Liver (tissue), 9 donors: Measurements from ENCODE around the gene EMP2. TPM values are rescaled to one million over a fixed set of nuclear protein-coding genes. Genes with fewer than 3 reads are reported as not detected.

Experiments
- DNase-seq: peaks from one replicate; pipeline ENCODE4 v3.0.0-alpha.2; 2017; ENCODE audit warnings: low spot score
- H3K27ac ChIP-seq, 2 donors: one replicate each; pipeline ENCODE4 v1.7.0; 2013; ENCODE audit warnings: inconsistent platforms in 2 of 2, low read length in 2 of 2, control low read depth in 1 of 2, low read depth in 1 of 2, mild to moderate bottlenecking in 1 of 2
- H3K27me3 ChIP-seq, 4 donors: one replicate each; pipeline versions ENCODE4 v1.6.1 to v1.7.0; 2013; ENCODE audit warnings: low read length in 3 of 4, inconsistent platforms in 1 of 4, mild to moderate bottlenecking in 1 of 4, moderate library complexity in 1 of 4; ENCODE audit not compliant: control insufficient read depth in 4 of 4, insufficient read depth in 4 of 4
- H3K36me3 ChIP-seq, 4 donors: one replicate each; pipeline versions ENCODE4 v1.6.1 to v1.7.0; 2013; ENCODE audit warnings: low read length in 3 of 4, mild to moderate bottlenecking in 3 of 4, low read depth in 1 of 4, moderate library complexity in 1 of 4; ENCODE audit not compliant: control insufficient read depth in 4 of 4, insufficient read depth in 3 of 4
- H3K4me1 ChIP-seq, 4 donors: one replicate each; pipeline versions ENCODE4 v1.6.1 to v1.7.0; 2013; ENCODE audit warnings: low read length in 3 of 4, mild to moderate bottlenecking in 3 of 4, moderate library complexity in 1 of 4; ENCODE audit not compliant: control insufficient read depth in 4 of 4, insufficient read depth in 4 of 4
- H3K4me3 ChIP-seq, 3 donors: one replicate each; pipeline versions ENCODE4 v1.6.1 to v1.7.0; 2013; ENCODE audit warnings: low read length in 3 of 3, control low read depth in 1 of 3, low read depth in 1 of 3, mild to moderate bottlenecking in 1 of 3
- H3K9ac ChIP-seq, 2 donors: one replicate each; pipeline ENCODE4 v1.7.0; 2013; ENCODE audit warnings: low read length in 2 of 2, mild to moderate bottlenecking in 2 of 2, moderate library complexity in 2 of 2, control low read depth in 1 of 2, low read depth in 1 of 2
- H3K9me3 ChIP-seq, 4 donors: one replicate each; pipeline versions ENCODE4 v1.6.1 to v1.7.0; 2013; ENCODE audit warnings: low read length in 3 of 4; ENCODE audit not compliant: control insufficient read depth in 4 of 4
- EGR1 ChIP-seq, 2 donors: IDR thresholded peaks; 2 replicates each; pipeline ENCODE4 v1.6.1; 2016 to 2018; ENCODE audit warnings: antibody characterized with exemption in 2 of 2, low read depth in 2 of 2
- FOXA1 ChIP-seq: IDR thresholded peaks from 2 replicates; pipeline ENCODE4 v1.6.1; 2016; ENCODE audit warnings: antibody characterized with exemption
- FOXA2 ChIP-seq: IDR thresholded peaks from 2 replicates; pipeline ENCODE4 v1.6.1; 2016; ENCODE audit warnings: antibody characterized with exemption
- GABPA ChIP-seq, 2 donors: IDR thresholded peaks in 1 of 2; conservative IDR thresholded peaks in 1 of 2; 2 replicates each; pipeline ENCODE4 v1.6.1; 2016; ENCODE audit warnings: antibody characterized with exemption in 2 of 2, mild to moderate bottlenecking in 1 of 2, moderate library complexity in 1 of 2
- HNF4A ChIP-seq, 2 donors: conservative IDR thresholded peaks; 2 replicates each; pipeline ENCODE4 v1.6.1; 2016; ENCODE audit warnings: antibody characterized with exemption in 2 of 2, mild to moderate bottlenecking in 2 of 2
- HNF4G ChIP-seq: IDR thresholded peaks from 2 replicates; pipeline ENCODE4 v1.6.1; 2016; ENCODE audit warnings: antibody characterized with exemption
- JUND ChIP-seq, 2 donors: IDR thresholded peaks; 2 replicates each; pipeline ENCODE4 v1.6.1; 2016; ENCODE audit warnings: antibody characterized with exemption in 2 of 2
- NR2F2 ChIP-seq: IDR thresholded peaks from 2 replicates; pipeline ENCODE4 v1.6.1; 2016; ENCODE audit warnings: antibody characterized with exemption
- RAD21 ChIP-seq, 2 donors: IDR thresholded peaks; 2 replicates each; pipeline ENCODE4 v1.6.1; 2016; ENCODE audit warnings: antibody characterized with exemption in 2 of 2, mild to moderate bottlenecking in 2 of 2
- RXRA ChIP-seq, 2 donors: IDR thresholded peaks; 2 replicates each; pipeline ENCODE4 v1.6.1; 2017 to 2018; ENCODE audit warnings: antibody characterized with exemption in 2 of 2, mild to moderate bottlenecking in 1 of 2
- SP1 ChIP-seq: IDR thresholded peaks from 2 replicates; pipeline ENCODE4 v1.6.1; 2018; ENCODE audit warnings: antibody characterized with exemption, mild to moderate bottlenecking
- TAF1 ChIP-seq: conservative IDR thresholded peaks from 2 replicates; pipeline ENCODE4 v1.6.1; 2016; ENCODE audit warnings: antibody characterized with exemption, mild to moderate bottlenecking
- YY1 ChIP-seq: IDR thresholded peaks from 2 replicates; pipeline ENCODE4 v1.6.1; 2016; ENCODE audit warnings: antibody characterized with exemption, mild to moderate bottlenecking
- WGBS: extraction: QIAGEN DNeasy Blood & Tissue Kit; methylation state at CpG from one replicate; pipeline ENCODE4 v1.1.7; 2013; 5-methylcytosine and 5-hydroxymethylcytosine counted together
- polyA plus RNA-seq, 2 donors: library from polyadenylated mRNA; stranded (reverse) in 1 of 2; unstranded in 1 of 2; fragments of 200-250 nt in 1 of 2; fragments of >200 nt in 1 of 2; fragmentation: Nextera tagmentation in 1 of 2; extraction: Ambion mirVana in 1 of 2; gene quantifications; one replicate each; pipeline versions ENCODE4 v1.2.1 to v1.2.3, GENCODE V29; 2013 to 2015
- total RNA-seq, 2 donors: library from RNA; depleted of rRNA; stranded (reverse); fragments of >200 nt; gene quantifications; one replicate each; pipeline ENCODE4 v1.2.3, GENCODE V29; 2014
- TF ChIP-seq, protein P1 (sequence below): IDR thresholded peaks from 2 replicates; pipeline ENCODE4 v1.6.1; 2016; ENCODE audit warnings: antibody characterized with exemption, mild to moderate bottlenecking
- TF ChIP-seq, protein P2 (sequence below): IDR thresholded peaks from 2 replicates; pipeline ENCODE4 v1.6.1; 2016; ENCODE audit warnings: antibody characterized with exemption
- TF ChIP-seq, protein P3 (sequence below): IDR thresholded peaks from 2 replicates; pipeline ENCODE4 v1.6.1; 2016; ENCODE audit warnings: antibody characterized with exemption
- TF ChIP-seq, protein P4 (sequence below): fragments of 150-350 bp; IDR thresholded peaks from 2 replicates; pipeline ENCODE4 v1.5.1; 2017; ENCODE audit warnings: improper control_type of control experiment, low read depth, low read length; ENCODE audit not compliant: missing input control
- TF ChIP-seq, protein P5 (sequence below): IDR thresholded peaks from 2 replicates; pipeline ENCODE4 v1.6.1; 2016; ENCODE audit warnings: antibody characterized with exemption
- donor health status: healthy.
- donor health status: healthy.
- donor health status: healthy.
- donor health status: healthy.
- donor health status: healthy.

EMP2 gene
- total and polyA plus RNA-seq, 4 donors: 6.2 to 138 (median 66.7) TPM

DNA sequence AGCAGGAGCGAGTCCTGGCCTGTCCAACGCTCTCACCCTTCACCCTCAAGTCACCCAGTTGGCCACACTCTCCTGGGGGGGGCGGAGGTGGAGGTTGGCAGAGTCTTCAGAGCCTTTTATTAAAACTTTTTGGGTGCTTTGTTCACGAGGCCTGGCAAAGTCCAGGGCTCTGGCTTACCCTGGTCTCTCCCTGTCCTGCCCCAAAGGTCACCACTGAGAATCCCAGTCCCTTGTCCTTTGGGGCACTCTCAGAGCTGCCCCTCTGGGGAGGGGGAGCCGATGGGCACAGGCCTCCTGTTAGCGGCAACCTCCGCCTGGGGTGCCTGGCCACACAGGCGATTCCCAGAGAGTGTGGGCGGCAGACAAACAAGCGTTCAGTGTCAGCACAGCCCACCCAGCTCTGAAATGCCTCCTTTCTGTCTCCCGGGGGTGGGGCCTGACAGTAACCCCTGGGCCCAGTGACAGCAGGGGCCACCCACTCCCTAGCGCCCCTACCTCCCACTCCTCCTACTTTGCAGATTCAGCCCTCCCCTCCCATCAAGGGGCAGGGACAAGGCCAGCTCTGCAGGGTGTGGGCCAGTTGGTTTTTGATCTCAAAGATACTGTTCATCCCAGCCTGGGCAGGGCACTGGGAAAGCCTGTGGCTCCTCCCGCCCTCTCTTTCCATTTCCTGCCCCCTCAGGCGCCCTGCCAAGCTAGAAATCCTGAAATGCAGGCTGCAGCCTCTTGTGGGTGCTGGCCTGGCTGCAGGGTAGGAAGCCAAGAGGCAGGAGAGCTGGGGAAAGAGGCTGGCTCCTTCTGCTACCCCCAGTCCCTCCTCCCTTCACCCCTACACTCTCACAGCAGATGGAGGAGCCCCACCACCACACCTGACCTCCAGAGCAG lies 36.6 kb upstream of the EMP2 start:
- no peak overlapping the region for H3K4me3 ChIP-seq
- peak overlapping the region in 1 of 2 donors; percentile 14 for H3K9ac ChIP-seq
- no peaks in the 10 kb centered on the region for H3K4me1 ChIP-seq
- no peaks in the 10 kb centered on the region for H3K36me3 ChIP-seq
- H3K9me3 ChIP-seq: no peaks in the 10 kb centered on the region
- DNase-seq: peak; percentile 46
- no peaks in the 10 kb centered on the region for H3K27me3 ChIP-seq
- peak overlapping the region in 1 of 2 donors; percentile 70 for H3K27ac ChIP-seq
- TF ChIP-seq, protein P1, sequence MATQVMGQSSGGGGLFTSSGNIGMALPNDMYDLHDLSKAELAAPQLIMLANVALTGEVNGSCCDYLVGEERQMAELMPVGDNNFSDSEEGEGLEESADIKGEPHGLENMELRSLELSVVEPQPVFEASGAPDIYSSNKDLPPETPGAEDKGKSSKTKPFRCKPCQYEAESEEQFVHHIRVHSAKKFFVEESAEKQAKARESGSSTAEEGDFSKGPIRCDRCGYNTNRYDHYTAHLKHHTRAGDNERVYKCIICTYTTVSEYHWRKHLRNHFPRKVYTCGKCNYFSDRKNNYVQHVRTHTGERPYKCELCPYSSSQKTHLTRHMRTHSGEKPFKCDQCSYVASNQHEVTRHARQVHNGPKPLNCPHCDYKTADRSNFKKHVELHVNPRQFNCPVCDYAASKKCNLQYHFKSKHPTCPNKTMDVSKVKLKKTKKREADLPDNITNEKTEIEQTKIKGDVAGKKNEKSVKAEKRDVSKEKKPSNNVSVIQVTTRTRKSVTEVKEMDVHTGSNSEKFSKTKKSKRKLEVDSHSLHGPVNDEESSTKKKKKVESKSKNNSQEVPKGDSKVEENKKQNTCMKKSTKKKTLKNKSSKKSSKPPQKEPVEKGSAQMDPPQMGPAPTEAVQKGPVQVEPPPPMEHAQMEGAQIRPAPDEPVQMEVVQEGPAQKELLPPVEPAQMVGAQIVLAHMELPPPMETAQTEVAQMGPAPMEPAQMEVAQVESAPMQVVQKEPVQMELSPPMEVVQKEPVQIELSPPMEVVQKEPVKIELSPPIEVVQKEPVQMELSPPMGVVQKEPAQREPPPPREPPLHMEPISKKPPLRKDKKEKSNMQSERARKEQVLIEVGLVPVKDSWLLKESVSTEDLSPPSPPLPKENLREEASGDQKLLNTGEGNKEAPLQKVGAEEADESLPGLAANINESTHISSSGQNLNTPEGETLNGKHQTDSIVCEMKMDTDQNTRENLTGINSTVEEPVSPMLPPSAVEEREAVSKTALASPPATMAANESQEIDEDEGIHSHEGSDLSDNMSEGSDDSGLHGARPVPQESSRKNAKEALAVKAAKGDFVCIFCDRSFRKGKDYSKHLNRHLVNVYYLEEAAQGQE: no peak
- TF ChIP-seq FOXA2 (no peak), HNF4G (no peak), YY1 (peak; percentile 38), TAF1 (no peak), JUND (IDR thresholded peaks at IDR 0.05) (no peak), RAD21 (IDR thresholded peaks at IDR 0.05) (peak; percentile 42 to 76), NR2F2 (no peak), SP1 (peak; percentile 71), RXRA (IDR thresholded peaks at IDR 0.05) (peak; percentile 47 to 70), FOXA1 (no peak), GABPA (IDR thresholded peaks at IDR 0.05 in 1 of 2, conservative IDR thresholded peaks at IDR 0.05 in 1 of 2) (no peak), EGR1 (IDR thresholded peaks at IDR 0.05; ENCODE audit: low read depth in 2 of 2) (peak in 1 of 2 donors; percentile 53), HNF4A (conservative IDR thresholded peaks at IDR 0.05) (peak; percentile 53 to 72)
- TF ChIP-seq, protein P2, sequence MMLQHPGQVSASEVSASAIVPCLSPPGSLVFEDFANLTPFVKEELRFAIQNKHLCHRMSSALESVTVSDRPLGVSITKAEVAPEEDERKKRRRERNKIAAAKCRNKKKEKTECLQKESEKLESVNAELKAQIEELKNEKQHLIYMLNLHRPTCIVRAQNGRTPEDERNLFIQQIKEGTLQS: no peak
- TF ChIP-seq, protein P3, sequence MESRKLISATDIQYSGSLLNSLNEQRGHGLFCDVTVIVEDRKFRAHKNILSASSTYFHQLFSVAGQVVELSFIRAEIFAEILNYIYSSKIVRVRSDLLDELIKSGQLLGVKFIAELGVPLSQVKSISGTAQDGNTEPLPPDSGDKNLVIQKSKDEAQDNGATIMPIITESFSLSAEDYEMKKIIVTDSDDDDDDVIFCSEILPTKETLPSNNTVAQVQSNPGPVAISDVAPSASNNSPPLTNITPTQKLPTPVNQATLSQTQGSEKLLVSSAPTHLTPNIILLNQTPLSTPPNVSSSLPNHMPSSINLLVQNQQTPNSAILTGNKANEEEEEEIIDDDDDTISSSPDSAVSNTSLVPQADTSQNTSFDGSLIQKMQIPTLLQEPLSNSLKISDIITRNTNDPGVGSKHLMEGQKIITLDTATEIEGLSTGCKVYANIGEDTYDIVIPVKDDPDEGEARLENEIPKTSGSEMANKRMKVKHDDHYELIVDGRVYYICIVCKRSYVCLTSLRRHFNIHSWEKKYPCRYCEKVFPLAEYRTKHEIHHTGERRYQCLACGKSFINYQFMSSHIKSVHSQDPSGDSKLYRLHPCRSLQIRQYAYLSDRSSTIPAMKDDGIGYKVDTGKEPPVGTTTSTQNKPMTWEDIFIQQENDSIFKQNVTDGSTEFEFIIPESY: no peak
- TF ChIP-seq, protein P4, sequence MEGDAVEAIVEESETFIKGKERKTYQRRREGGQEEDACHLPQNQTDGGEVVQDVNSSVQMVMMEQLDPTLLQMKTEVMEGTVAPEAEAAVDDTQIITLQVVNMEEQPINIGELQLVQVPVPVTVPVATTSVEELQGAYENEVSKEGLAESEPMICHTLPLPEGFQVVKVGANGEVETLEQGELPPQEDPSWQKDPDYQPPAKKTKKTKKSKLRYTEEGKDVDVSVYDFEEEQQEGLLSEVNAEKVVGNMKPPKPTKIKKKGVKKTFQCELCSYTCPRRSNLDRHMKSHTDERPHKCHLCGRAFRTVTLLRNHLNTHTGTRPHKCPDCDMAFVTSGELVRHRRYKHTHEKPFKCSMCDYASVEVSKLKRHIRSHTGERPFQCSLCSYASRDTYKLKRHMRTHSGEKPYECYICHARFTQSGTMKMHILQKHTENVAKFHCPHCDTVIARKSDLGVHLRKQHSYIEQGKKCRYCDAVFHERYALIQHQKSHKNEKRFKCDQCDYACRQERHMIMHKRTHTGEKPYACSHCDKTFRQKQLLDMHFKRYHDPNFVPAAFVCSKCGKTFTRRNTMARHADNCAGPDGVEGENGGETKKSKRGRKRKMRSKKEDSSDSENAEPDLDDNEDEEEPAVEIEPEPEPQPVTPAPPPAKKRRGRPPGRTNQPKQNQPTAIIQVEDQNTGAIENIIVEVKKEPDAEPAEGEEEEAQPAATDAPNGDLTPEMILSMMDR: no peak
- TF ChIP-seq, protein P5, sequence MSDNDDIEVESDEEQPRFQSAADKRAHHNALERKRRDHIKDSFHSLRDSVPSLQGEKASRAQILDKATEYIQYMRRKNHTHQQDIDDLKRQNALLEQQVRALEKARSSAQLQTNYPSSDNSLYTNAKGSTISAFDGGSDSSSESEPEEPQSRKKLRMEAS: no peak
- 44% methylated on average over 14 of the region's 14 CpGs for WGBS
